Measurements from ENCODE around the gene MSI2. TPM values are rescaled to one million over a fixed set of nuclear protein-coding genes. Genes with fewer than 3 reads are reported as not detected.
"Not testable (repeated sequence)": the region's sequence is repeated elsewhere in the genome, so short reads cannot be mapped to it uniquely, and the experiment has no call there.

Gene MSI2
- total RNA-seq (2012; rRNA removed), result 17.7 and 18.1 TPM in 2 replicates

DNA sequence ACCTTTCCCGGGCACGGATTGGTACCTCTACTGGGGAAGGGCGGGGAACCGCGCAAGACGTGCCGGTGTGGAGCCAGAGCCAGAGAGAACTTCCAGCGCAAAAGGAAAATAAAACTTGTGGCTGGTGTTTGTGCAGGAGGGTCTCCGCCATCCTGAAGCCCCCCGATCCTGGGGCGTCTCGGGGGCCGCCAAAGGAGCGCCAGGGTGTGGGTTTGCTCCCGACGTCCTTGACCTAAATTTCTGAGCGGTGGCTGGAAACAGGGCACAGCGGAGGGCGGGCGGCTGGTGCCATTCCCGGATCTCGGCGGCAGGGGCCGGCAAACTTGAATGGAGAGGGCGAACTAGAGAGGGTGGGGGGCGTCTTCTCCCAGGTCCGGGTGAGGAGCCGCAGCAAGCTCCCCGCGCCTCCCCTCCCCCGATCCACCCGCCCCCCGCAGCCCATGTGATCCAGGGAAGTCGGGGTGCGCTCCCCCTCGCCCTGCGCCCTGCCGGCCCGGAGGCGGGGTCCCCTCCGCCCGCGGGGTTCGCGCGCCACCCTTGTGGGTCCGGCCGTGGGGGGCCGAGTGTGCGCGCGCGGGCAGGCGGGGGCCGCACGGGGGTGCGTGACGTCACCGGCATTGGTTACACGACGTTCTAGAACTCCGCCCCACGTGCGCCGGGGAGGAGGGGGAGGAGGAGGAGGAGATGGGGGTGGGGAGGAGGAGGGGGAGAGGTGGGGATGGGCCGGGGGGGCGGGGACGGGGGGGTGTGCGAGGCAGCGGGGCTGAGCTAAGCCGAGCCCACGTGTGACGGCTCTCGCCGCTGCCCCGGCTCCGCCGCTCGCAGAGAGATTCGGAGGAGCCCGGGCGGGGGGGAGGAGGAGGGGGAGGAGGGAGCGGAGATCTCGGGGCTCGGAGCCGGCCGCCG, at the start of gene MSI2:
MSI2 (plus strand) TSS at position 748 of the 906 bp plus-strand sequence. CDS start 220 bp downstream, outside the sequence.
- Histone ChIP-seq H3K4me2 (ENCODE audit: low read length) (peak within 1 kb of the TSS; percentile 96), H3K9ac (ENCODE audit: low read depth, low read length) (peak within 1 kb of the TSS; percentile 86), H3K36me3 (ENCODE audit: insufficient read depth, low read length) (peaks cover 3% of the 10 kb centered on the region), H3K9me3 (replicated peaks; ENCODE audit: low read length) (peaks cover 1% of the 10 kb centered on the region), H3K4me1 (ENCODE audit: control insufficient read depth, insufficient read depth, low read length) (peaks cover 18% of the 10 kb centered on the region), H3K27me3 (ENCODE audit: control insufficient read depth, insufficient read depth, low read length) (no peaks in the 10 kb centered on the region), H3K4me3 (ENCODE audit: low read length) (peak within 1 kb of the TSS; percentile 83)

GRCh38 chr17:57206928-57207327, 49.4 kb upstream of the MSI2 start:
- no peaks in the 10 kb centered on the region for H3K36me3 ChIP-seq (ENCODE audit: insufficient read depth, low read length)
- H3K9me3 ChIP-seq (replicated peaks; ENCODE audit: low read length), result peaks cover 4% of the 10 kb centered on the region
- no peaks in the 10 kb centered on the region for H3K27me3 ChIP-seq (ENCODE audit: control insufficient read depth, insufficient read depth, low read length)
- peaks cover 18% of the 10 kb centered on the region for H3K4me1 ChIP-seq (ENCODE audit: control insufficient read depth, insufficient read depth, low read length)
- H3K9ac ChIP-seq (ENCODE audit: low read depth, low read length), result no peak overlapping the region
- no peak overlapping the region for H3K4me2 ChIP-seq (ENCODE audit: low read length)
- H3K4me3 ChIP-seq (ENCODE audit: low read length), result no peak overlapping the region

GRCh38 chr17:57207396-57207795, 48.9 kb upstream of the MSI2 start:
- H3K9ac ChIP-seq (ENCODE audit: low read depth, low read length), result no peak overlapping the region
- peaks cover 22% of the 10 kb centered on the region for H3K4me1 ChIP-seq (ENCODE audit: control insufficient read depth, insufficient read depth, low read length)
- no peak overlapping the region for H3K4me2 ChIP-seq (ENCODE audit: low read length)
- H3K27me3 ChIP-seq (ENCODE audit: control insufficient read depth, insufficient read depth, low read length), result no peaks in the 10 kb centered on the region
- H3K36me3 ChIP-seq (ENCODE audit: insufficient read depth, low read length), result no peaks in the 10 kb centered on the region
- peaks cover 4% of the 10 kb centered on the region for H3K9me3 ChIP-seq (replicated peaks; ENCODE audit: low read length)
- H3K4me3 ChIP-seq (ENCODE audit: low read length), result no peak overlapping the region

- Histone ChIP-seq H3K36me3 (ENCODE audit: insufficient read depth, low read length) (no peaks in the 10 kb centered on the region), H3K9me3 (replicated peaks; ENCODE audit: low read length) (peaks cover 4% of the 10 kb centered on the region), H3K4me3 (ENCODE audit: low read length) (no peak overlapping the region), H3K4me1 (ENCODE audit: control insufficient read depth, insufficient read depth, low read length) (peaks cover 33% of the 10 kb centered on the region), H3K4me2 (ENCODE audit: low read length) (peak overlapping the region; percentile 37), H3K9ac (ENCODE audit: low read depth, low read length) (peak overlapping the region; percentile 56), H3K27me3 (ENCODE audit: control insufficient read depth, insufficient read depth, low read length) (no peaks in the 10 kb centered on the region)
These were observed 46.1 kb upstream of the MSI2 start for GRCh38 chr17:57210224-57210553.

DNA sequence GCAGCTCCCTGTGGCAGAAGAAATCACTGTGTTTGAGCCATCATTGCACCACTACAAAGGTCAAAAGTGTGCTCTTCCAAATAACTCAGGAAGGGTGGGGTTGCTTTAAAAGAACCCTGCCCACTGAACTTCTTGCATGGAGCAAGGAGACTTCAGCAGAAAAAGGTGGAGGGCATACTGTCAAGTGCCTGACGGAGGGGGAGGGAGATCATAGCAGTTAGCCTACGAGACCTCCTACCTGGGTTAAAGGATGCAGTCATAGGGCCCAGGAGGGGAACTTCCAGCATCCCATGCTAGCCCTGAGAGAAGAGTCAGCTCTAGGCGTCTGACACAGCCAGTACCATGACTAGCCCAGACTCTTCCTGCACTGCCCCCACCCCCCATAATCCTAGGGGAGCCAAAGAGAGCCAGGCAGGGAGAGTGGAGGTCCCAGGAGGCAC, 45.3 kb upstream of the MSI2 start:
- H3K9me3 ChIP-seq (replicated peaks; ENCODE audit: low read length), result peaks cover 4% of the 10 kb centered on the region
- no peaks in the 10 kb centered on the region for H3K36me3 ChIP-seq (ENCODE audit: insufficient read depth, low read length)
- peaks cover 41% of the 10 kb centered on the region for H3K4me1 ChIP-seq (ENCODE audit: control insufficient read depth, insufficient read depth, low read length)
- H3K27me3 ChIP-seq (ENCODE audit: control insufficient read depth, insufficient read depth, low read length), result no peaks in the 10 kb centered on the region
- peak overlapping the region; percentile 56 for H3K9ac ChIP-seq (ENCODE audit: low read depth, low read length)
- peak overlapping the region; percentile 37 for H3K4me2 ChIP-seq (ENCODE audit: low read length)
- no peak overlapping the region for H3K4me3 ChIP-seq (ENCODE audit: low read length)

- Histone ChIP-seq H3K27me3 (ENCODE audit: control insufficient read depth, insufficient read depth, low read length) (no peaks in the 10 kb centered on the region), H3K36me3 (ENCODE audit: insufficient read depth, low read length) (no peaks in the 10 kb centered on the region), H3K9me3 (replicated peaks; ENCODE audit: low read length) (peaks cover 4% of the 10 kb centered on the region), H3K4me3 (ENCODE audit: low read length) (no peak overlapping the region), H3K4me1 (ENCODE audit: control insufficient read depth, insufficient read depth, low read length) (peaks cover 46% of the 10 kb centered on the region), H3K9ac (ENCODE audit: low read depth, low read length) (peak overlapping the region; percentile 56), H3K4me2 (ENCODE audit: low read length) (peak overlapping the region; percentile 37)
These were observed 44.8 kb upstream of the MSI2 start for GRCh38 chr17:57211543-57211942.

DNA sequence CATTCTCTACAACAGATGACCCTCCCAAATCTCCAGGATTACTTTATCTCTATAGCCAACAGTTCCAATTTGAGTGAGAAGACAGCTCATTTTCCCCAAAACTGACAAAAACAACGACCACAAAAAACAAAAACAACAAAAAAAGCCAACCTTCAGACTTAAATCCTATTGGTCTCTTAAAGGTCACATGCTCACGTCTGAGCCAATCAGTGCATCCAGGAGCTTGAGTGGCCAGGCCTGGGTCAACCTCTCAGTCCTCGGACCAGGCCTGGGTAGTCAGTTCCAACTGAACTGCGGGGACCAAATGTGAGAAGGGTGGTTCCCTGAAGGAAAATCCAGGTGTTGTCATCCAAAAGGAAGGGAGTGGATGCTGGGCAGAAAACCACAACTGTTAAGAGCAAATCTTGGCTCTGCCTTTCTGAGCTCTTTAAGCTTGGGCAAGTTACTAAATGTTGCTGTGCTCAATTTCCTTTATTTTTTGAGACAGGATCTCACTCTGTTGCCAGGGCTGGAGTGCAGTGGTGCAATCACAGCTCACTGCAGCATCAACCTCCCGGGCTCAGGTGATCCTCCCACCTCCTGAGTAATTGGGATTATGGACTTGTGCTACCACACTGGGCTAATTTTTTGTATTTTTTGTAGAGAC, 43.0 kb upstream of the MSI2 start:
- Histone ChIP-seq H3K9me3 (replicated peaks; ENCODE audit: low read length) (peaks cover 4% of the 10 kb centered on the region), H3K9ac (ENCODE audit: low read depth, low read length) (no peak overlapping the region), H3K4me1 (ENCODE audit: control insufficient read depth, insufficient read depth, low read length) (peaks cover 46% of the 10 kb centered on the region), H3K4me2 (ENCODE audit: low read length) (no peak overlapping the region), H3K4me3 (ENCODE audit: low read length) (no peak overlapping the region), H3K36me3 (ENCODE audit: insufficient read depth, low read length) (no peaks in the 10 kb centered on the region), H3K27me3 (ENCODE audit: control insufficient read depth, insufficient read depth, low read length) (no peaks in the 10 kb centered on the region)

DNA sequence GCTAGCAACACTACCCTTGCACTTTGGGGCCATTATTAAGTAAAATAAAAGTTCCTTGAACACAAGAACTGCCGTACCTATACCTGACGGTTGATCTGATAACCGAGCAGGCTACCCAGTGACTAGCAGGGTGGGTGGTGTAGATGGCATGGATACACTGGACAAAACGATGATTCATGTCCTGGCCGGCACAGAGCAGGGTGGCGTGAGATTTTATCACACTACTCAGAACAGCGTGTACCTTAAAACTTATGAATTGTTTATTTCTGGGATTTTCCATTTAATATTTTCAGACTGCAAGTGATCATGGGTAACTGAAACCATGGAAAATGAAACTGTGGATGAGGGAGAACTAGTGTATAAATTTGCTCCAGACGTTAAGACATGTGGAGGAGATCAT, 41.0 kb upstream of the MSI2 start:
- Histone ChIP-seq H3K36me3 (ENCODE audit: insufficient read depth, low read length) (no peaks in the 10 kb centered on the region), H3K27me3 (ENCODE audit: control insufficient read depth, insufficient read depth, low read length) (no peaks in the 10 kb centered on the region), H3K4me3 (ENCODE audit: low read length) (peak overlapping the region; percentile 15), H3K4me1 (ENCODE audit: control insufficient read depth, insufficient read depth, low read length) (peaks cover 45% of the 10 kb centered on the region), H3K9me3 (replicated peaks; ENCODE audit: low read length) (no peaks in the 10 kb centered on the region), H3K9ac (ENCODE audit: low read depth, low read length) (peak overlapping the region; percentile 53), H3K4me2 (ENCODE audit: low read length) (peak overlapping the region; percentile 50)

- H3K27me3 ChIP-seq (ENCODE audit: control insufficient read depth, insufficient read depth, low read length), result no peaks in the 10 kb centered on the region
- no peak overlapping the region for H3K4me3 ChIP-seq (ENCODE audit: low read length)
- no peak overlapping the region for H3K9ac ChIP-seq (ENCODE audit: low read depth, low read length)
- no peaks in the 10 kb centered on the region for H3K9me3 ChIP-seq (replicated peaks; ENCODE audit: low read length)
- no peaks in the 10 kb centered on the region for H3K4me1 ChIP-seq (ENCODE audit: control insufficient read depth, insufficient read depth, low read length)
- no peaks in the 10 kb centered on the region for H3K36me3 ChIP-seq (ENCODE audit: insufficient read depth, low read length)
- no peak overlapping the region for H3K4me2 ChIP-seq (ENCODE audit: low read length)
These were observed 34.7 kb upstream of the MSI2 start for GRCh38 chr17:57221366-57222350.

DNA sequence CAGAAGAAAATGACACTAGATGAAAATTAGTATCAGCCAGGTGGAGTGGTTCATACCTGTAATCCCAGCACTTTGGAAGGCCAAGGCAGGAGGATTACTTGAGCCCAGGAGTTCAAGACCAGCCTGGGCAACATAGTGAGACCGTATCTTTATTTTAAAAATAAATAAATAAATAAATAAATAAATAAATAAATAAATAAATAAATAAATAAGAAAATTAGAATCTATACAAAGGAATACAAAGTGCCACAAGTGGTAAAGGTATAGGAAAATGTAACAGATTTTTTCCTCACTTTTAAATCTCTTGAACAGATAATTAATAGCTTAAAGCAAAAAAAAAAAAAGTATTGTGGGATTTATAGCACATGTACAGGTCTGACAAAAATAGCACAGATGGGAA, 33.9 kb upstream of the MSI2 start:
- H3K9ac ChIP-seq (ENCODE audit: low read depth, low read length); H3K4me1 ChIP-seq (ENCODE audit: control insufficient read depth, insufficient read depth, low read length); H3K4me2 ChIP-seq (ENCODE audit: low read length); H3K27me3 ChIP-seq (ENCODE audit: control insufficient read depth, insufficient read depth, low read length); H3K9me3 ChIP-seq (replicated peaks; ENCODE audit: low read length); H3K36me3 ChIP-seq (ENCODE audit: insufficient read depth, low read length); H3K4me3 ChIP-seq (ENCODE audit: low read length): not testable (repeated sequence)

DNA sequence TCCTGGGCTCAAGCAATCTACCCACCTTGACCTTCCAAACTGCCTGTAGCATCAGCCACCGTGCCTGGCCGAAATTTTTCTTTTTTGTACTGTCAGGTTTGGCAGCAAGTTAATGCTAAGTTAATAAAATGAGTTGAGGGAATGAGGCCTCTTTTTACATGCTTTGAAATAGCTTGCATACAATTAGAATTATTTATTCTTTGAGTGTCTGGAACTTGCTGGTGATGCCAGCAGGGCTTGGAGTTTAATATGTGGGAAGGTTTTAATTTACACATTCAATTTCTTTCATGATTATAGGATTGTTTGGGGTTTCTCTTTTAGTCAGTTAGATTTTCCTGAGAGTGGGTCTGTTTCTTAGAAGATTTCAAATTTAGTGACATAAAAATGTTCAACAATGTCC, 31.2 kb upstream of the MSI2 start:
- Histone ChIP-seq H3K4me3 (ENCODE audit: low read length) (no peak overlapping the region), H3K36me3 (ENCODE audit: insufficient read depth, low read length) (no peaks in the 10 kb centered on the region), H3K4me1 (ENCODE audit: control insufficient read depth, insufficient read depth, low read length) (no peaks in the 10 kb centered on the region), H3K9me3 (replicated peaks; ENCODE audit: low read length) (no peaks in the 10 kb centered on the region), H3K4me2 (ENCODE audit: low read length) (no peak overlapping the region), H3K9ac (ENCODE audit: low read depth, low read length) (no peak overlapping the region), H3K27me3 (ENCODE audit: control insufficient read depth, insufficient read depth, low read length) (no peaks in the 10 kb centered on the region)

All from skeletal muscle satellite cell (primary cell).